H7 (cell line): ENCODE measurements around the gene CCSER1. TPM values are rescaled to one million over a fixed set of nuclear protein-coding genes. Genes with fewer than 3 reads are reported as not detected.
"Not testable (repeated sequence)": the region's sequence is repeated elsewhere in the genome, so short reads cannot be mapped to it uniquely, and the experiment has no call there.

ENCODE experiments used
- DNase-seq: peaks from one replicate; pipeline ENCODE4 v3.0.0; 2012
- H3K27me3 ChIP-seq: 2 replicates; pipeline ENCODE4 v1.6.0; 2011; ENCODE audit warnings: mild to moderate bottlenecking, low read length; ENCODE audit not compliant: control insufficient read depth, insufficient read depth
- H3K36me3 ChIP-seq: replicated peaks from 2 replicates; pipeline ENCODE4 v1.5.1; 2011; ENCODE audit warnings: low read length; ENCODE audit not compliant: control insufficient read depth, insufficient read depth
- H3K4me3 ChIP-seq: 2 replicates; pipeline ENCODE4 v1.5.1; 2011; ENCODE audit warnings: low read depth, mild to moderate bottlenecking, control low read depth, low read length, moderate library complexity; ENCODE audit not compliant: insufficient read depth
- total RNA-seq: library from RNA; depleted of rRNA; stranded (reverse); fragments of >200 nt; shearing (Covaris generic); gene quantifications from 2 replicates; pipeline ENCODE4 v1.2.3, GENCODE V29; 2014

Gene CCSER1
- total RNA-seq, 1 experiment from 2014 or later: 1.1 TPM

DNA sequence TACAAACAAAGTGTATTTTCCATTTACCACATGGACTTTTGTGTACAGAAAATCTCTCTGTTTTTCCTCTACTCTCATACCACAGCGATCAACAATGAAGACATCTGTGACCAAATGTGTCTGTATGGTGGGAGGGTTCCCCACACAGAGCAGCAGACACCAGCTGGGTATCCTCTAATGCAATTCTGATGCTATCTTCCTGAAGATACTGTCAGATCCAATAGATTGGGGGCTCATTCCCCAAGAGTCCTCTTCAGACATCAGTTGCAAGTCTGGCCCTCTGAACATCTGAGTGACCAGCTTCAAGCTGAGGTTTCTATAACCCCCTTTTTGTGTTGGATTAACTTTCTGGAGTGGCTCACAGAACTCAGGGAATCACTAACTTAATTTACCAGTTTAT is 659.4 kb downstream of the CCSER1 start:
- Histone ChIP-seq H3K4me3 (no peak overlapping the region), H3K36me3 (no peaks in the 10 kb centered on the region), H3K27me3 (no peaks in the 10 kb centered on the region)
- no peak for DNase-seq

DNA sequence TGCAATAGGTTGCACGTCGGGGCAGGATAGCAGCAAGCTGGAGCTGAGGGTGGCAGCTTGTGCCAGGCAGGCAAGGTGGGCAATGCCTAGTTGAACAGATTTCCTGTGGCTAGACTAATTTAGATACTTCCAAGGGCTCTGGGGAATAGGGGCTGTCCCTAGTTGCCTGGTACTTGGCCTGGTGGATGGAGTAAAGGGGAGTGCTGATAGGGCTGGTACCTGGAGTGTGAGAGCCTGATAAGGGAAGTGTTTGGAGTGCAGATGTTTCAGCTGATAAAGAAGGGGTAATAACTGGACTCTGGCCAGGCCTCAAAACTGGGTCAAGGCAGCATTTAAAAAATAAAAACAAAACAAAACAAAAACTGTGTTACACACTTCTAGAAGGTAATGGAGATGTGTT is 665.5 kb downstream of the CCSER1 start:
- no peak for DNase-seq
- H3K4me3 ChIP-seq: no peak overlapping the region
- no peaks in the 10 kb centered on the region for H3K36me3 ChIP-seq
- no peaks in the 10 kb centered on the region for H3K27me3 ChIP-seq

DNA sequence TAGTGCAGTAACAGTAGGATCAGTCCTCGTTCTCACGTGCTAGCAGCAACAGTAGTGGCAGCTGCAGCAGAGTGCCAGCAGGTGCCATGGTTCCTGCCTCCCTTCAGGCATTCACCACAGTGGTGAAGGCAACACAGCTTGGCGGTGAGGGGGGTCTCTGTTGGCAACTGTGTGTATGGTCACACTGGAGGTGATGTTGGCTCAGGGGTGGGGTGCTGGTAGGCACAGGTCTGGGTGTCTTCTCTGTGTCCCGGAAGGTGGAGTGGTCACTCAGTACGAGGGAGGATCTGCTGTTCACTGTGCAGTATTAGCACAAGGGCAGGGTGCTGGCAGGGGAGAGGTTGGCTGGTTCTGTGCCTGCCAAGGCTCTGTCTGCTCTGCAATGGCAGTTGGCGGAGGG is 671.8 kb downstream of the CCSER1 start:
- no peak overlapping the region for H3K4me3 ChIP-seq
- H3K27me3 ChIP-seq: no peaks in the 10 kb centered on the region
- DNase-seq: no peak
- H3K36me3 ChIP-seq: no peaks in the 10 kb centered on the region

DNA sequence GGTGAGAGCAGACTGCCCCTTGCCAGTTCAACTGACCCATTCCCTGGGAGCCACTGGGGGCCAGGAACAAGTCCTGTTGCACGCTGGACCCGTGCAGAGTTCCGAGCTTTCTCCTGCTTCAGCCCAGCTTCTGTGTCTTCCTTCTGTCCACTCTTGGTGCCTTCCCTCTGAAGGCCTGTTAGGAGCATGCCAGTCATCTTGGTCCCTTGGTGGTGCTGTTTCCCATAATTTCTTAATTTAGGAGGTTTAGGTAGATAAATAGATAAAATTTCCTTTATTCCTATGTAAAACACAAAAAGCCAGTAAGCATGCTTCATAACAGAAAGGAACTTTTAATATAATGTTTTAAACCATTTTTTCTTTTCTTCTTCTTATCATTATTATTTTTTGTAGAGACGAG is 672.7 kb downstream of the CCSER1 start:
- DNase-seq: no peak
- no peaks in the 10 kb centered on the region for H3K27me3 ChIP-seq
- no peaks in the 10 kb centered on the region for H3K36me3 ChIP-seq
- no peak overlapping the region for H3K4me3 ChIP-seq

DNA sequence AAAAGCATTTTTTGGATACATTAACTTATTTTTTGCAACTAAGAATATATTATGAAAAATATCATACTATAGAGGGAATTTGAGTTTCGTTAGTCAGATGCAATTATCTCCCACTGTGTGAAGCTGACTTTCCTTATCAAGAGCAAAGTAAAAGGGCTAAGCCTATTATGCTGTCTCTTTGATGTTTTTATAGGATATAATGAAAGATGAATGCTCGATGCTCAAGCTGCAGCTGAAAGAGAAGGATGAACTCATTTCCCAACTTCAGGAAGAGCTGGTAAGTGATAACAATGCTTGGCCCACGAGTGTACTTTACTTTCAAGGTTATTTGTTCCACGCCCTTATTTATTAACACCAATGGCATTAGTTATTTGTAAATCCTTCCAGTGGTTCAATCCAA is 688.4 kb downstream of the CCSER1 start:
- no peaks in the 10 kb centered on the region for H3K36me3 ChIP-seq
- no peak for DNase-seq
- H3K4me3 ChIP-seq: no peak overlapping the region
- H3K27me3 ChIP-seq: no peaks in the 10 kb centered on the region

DNA sequence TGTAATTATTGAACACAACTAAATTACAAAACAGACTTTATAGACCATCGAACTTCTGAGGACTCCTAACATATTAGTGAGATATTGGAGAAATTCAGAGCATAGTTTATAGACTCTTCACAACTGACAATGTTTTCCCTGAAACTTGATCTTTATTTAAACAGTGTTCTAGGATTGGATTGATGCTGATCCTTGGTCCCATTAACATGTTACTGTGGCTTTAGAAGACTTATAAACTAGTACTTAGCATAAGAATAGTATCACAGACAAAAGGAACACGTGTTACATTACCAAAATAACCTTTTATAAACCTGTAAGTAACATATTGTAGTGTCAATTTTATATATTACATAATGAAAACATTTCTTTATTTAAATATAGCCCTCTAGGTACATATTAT is 689.6 kb downstream of the CCSER1 start:
- Histone ChIP-seq H3K36me3 (no peaks in the 10 kb centered on the region), H3K27me3 (no peaks in the 10 kb centered on the region), H3K4me3 (no peak overlapping the region)
- DNase-seq: peak; percentile 7

DNA sequence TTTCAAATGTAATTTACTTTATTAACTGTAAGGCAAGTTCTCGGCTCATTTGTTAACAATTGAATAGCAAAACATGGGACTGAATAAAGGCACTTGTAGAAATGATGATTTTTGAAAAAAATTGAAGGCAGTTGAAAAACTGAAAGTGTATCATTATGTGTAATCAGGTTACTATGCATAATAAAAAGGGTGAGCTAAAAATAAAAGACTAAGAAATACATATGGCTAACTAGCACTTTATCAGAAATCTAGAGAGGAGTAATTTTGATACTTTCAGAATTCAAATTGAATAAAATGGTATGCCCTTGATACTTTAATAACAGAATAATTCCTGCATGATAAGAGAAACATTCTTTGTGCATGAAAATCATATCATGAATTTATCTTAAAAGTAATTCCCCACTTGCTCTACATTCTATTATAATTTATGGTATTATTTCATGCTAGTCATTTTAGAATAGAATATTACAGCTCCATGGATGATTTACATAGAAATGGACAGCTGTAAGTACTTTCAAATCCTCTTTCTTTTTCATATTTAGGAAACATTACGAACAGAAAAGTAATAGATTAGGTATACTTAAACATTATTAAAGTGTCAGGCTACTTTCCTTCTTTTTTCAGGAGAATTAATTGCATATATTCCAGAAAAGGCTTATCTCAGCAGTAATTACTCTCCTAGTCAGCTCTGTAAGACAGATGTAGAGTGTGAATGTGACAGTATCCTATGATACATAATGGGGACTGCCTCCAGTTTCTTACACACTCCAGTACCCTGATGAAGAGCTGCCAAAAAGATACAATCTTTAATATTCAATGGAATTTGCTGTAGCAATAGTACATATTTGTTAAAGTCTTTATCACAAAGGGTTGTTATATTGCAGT is 697.3 kb downstream of the CCSER1 start:
- no peak for DNase-seq
- Histone ChIP-seq H3K36me3 (no peaks in the 10 kb centered on the region), H3K27me3 (no peaks in the 10 kb centered on the region), H3K4me3 (no peak overlapping the region)

DNA sequence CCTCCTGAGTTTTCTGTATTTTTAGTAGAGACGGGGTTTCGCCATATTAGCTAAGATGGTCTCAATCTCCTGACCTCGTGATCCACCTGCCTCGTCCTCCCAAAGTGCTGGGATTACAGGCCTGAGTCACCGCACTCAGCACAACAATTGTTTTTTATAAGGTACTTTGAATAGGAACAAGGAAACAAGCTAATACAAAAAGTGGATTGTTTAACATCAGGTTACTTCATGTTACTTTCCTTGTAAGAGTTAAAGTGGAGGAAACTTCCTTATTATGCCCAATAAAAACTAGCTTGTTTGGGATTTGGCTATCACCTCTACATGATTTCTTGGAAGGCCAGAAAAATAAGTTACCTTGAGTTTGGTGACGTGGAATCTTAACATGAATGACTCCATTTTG is 698.7 kb downstream of the CCSER1 start:
- Histone ChIP-seq H3K4me3 (no peak overlapping the region), H3K36me3 (no peaks in the 10 kb centered on the region), H3K27me3 (no peaks in the 10 kb centered on the region)

DNA sequence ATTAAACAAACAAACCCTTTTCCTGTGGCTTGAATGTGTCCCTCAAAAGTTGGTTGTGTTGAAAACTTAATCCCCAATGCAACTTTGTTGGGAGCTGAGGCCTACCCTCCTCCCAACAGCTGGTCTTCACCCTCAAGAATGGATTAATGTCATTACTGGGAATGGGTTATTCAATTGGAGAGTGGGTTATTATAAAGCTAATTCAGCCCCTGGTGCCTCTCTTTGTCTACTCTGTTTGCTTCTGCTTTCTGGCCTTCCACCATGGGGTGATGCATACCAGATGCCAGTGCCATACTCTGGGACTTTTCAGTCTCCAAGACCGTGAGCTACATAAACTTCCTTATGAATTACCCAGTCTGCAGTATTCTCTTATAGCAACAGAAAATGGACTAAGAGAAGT is 706.5 kb downstream of the CCSER1 start:
- no peak overlapping the region for H3K4me3 ChIP-seq
- peak; percentile 52 for DNase-seq
- no peaks in the 10 kb centered on the region for H3K36me3 ChIP-seq
- H3K27me3 ChIP-seq: no peaks in the 10 kb centered on the region

More for the DNA sequence above, 698.7 kb downstream of the CCSER1 start:
- no peak for DNase-seq

DNA sequence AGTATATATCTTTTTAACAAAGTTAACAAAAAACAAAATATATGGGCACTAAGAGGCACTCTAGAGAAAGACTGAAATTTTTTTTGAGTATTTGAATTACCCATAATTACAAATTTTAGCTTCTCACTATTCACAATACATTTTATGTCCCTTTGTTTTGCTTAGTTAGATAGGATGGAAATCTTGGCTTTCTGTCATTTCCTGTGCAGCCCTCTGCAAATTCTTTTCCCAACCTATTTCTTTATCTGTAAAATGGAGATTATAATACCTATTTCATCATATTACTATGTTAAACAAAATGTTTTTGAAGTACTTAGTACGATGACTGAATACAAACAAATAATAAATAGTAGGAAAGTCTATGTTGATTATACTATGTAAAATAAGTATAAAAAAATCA is 710.0 kb downstream of the CCSER1 start:
- DNase-seq: no peak
- Histone ChIP-seq H3K4me3 (no peak overlapping the region), H3K36me3 (no peaks in the 10 kb centered on the region), H3K27me3 (no peaks in the 10 kb centered on the region)

DNA sequence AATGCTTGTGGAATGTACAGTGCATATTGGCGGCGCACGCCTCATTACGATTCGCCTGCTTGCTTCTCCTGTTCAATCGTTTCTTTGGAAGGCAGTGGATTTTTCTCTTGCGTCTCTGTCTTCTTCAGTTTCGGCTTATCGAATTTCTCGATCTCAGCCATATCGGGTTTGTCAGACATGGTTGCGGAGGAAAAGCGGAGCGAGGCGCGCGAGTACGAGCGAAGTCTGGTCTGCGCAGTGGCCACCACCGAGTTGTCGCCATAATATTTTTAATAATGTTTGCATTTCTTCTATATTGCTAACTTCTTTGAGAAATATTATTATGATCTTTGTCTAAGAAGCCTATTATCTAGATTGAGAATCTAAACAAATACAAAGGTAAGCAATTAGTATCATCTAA is 711.7 kb downstream of the CCSER1 start:
- not testable (repeated sequence) for H3K4me3 ChIP-seq, H3K36me3 ChIP-seq, H3K27me3 ChIP-seq, DNase-seq

DNA sequence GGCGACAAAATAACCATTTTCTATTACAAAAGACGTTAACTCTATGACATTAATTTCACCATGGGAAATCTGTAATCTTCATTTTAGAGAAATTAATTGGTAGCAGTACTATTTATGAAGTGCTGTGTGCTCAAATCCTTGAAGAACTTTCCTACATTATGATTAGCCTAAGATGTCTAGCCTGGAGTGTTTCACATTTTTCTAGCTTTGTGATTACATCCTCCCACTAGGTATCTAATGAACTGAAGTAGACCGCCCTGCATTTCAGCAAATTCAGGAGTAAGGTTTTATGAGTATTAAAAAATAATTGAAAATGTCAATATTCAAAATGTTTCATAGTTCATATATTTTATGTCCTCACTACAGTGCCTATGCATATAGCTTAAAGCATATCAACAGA is 713.1 kb downstream of the CCSER1 start:
- DNase-seq: no peak
- H3K27me3 ChIP-seq: no peaks in the 10 kb centered on the region
- H3K4me3 ChIP-seq: no peak overlapping the region
- no peaks in the 10 kb centered on the region for H3K36me3 ChIP-seq

DNA sequence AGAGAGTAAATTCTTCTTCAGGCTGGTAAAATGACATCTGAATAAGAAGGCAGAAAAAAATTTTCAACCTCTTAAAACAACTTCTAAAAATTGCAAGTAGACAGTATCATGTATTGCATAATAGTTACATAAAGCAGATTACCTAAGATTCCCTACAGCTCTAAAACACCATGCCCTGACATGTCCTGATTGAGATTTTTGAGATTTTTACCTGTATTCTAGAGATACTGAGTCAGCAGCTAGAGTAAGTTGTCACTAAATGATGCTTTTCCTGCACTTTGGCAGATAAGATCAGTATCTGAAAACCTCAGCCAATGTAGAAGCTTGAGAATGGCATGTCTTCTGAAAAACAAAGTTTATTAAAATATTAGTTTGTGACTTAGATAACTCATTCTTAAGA is 713.6 kb downstream of the CCSER1 start:
- Histone ChIP-seq H3K4me3 (no peak overlapping the region), H3K36me3 (no peaks in the 10 kb centered on the region), H3K27me3 (no peaks in the 10 kb centered on the region)
- DNase-seq: no peak

DNA sequence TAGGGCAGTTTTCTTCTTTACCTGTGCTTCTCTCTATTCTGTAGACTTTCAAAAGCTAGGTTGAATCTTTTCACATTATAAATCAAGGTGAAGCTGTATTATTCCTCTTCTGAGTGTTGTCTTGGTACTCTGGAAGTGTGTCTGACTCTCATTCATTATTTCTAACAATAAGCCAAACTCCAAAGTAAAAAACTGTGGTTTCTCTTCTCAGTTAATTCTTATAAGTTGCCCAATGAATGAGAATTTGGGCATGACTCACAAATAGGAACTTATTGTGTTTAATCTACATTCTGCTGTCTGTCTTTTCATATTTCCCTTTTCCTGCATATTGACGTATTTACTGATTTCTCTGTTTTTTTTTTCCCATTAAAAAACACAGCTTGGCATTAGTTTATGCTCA is 714.5 kb downstream of the CCSER1 start:
- Histone ChIP-seq H3K4me3 (no peak overlapping the region), H3K36me3 (no peaks in the 10 kb centered on the region), H3K27me3 (no peaks in the 10 kb centered on the region)
- no peak for DNase-seq

DNA sequence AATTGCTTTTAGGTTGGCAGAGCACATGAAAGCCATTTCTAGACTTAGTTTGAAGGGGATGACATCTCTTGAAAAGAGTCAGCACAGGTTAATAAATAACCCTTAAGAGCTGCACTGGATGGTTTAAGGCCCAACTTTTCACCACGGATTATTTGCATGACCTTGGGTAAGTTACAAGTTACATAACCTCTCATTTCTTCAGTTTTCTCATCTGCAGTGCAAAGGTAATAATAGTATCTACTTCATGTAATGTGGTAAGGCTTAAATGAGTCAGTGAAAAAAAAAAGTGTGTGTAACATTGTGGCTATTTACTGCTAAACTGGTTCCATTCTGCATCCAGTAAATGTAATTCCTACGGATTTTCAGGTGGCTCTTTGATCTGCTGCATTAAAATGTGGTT is 715.8 kb downstream of the CCSER1 start:
- DNase-seq: no peak
- no peak overlapping the region for H3K4me3 ChIP-seq
- no peaks in the 10 kb centered on the region for H3K36me3 ChIP-seq
- no peaks in the 10 kb centered on the region for H3K27me3 ChIP-seq

DNA sequence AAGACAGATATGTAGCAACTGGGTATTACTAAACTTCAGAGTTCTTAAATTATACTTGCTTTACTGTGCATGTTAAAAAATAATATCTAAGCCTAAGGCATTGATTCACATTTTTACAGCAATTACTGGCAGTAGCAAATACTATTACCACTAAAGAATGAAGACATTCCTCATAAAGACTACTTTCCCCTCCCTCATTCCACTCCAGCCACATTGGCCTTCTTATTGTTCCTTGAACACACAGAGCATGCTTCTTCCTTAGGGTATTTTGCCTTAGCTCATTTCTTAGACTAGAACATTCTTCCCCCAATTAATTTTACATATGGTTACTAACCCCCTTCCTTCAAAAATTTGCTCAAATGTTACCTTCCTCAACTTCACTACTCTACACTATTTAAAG is 717.0 kb downstream of the CCSER1 start:
- DNase-seq: no peak
- Histone ChIP-seq H3K4me3 (no peak overlapping the region), H3K36me3 (no peaks in the 10 kb centered on the region)

More for the DNA sequence above, 717.0 kb downstream of the CCSER1 start:
- no peaks in the 10 kb centered on the region for H3K27me3 ChIP-seq
